Gastrocnemius medialis (tissue), 4 donors: ENCODE data around the gene SLC35F2.

Experiments
- CTCF ChIP-seq, 5 experiments: fragments of 450-650 bp in 3 of 5; fragments of 200-600 bp in 2 of 5; sonication (generic) in 2 of 5; IDR thresholded peaks in 4 of 5; conservative IDR thresholded peaks in 1 of 5; 1 replicate in 4 of 5; 2 replicates in 1 of 5; pipeline ENCODE4 v1.5.1; 2016 to 2019; ENCODE audit warnings: antibody characterized with exemption in 5 of 5, mild to moderate bottlenecking in 3 of 5, moderate library complexity in 3 of 5
- POLR2A ChIP-seq, 2 donors: fragments of 450-650 bp; IDR thresholded peaks; one replicate each; pipeline ENCODE4 v1.6.1; 2017; ENCODE audit warnings: antibody characterized with exemption in 2 of 2, mild to moderate bottlenecking in 2 of 2, moderate library complexity in 2 of 2

- TF ChIP-seq CTCF (IDR thresholded peaks at IDR 0.05 in 4 of 5, conservative IDR thresholded peaks at IDR 0.05 in 1 of 5) (no peak), POLR2A (IDR thresholded peaks at IDR 0.05) (no peak)
Observed at GRCh38 chr11:107791343-107792048, 67.1 kb downstream of the SLC35F2 start.
